Hepatocyte (in vitro differentiated cells): Measurements from ENCODE around the gene SPIB. TPM values are rescaled to one million over a fixed set of nuclear protein-coding genes. Genes with fewer than 3 reads are reported as not detected.

Source experiments
- DNase-seq: peaks from one replicate; pipeline ENCODE4 v3.0.0-alpha.2; 2016; ENCODE audit warnings: low spot score
- H2AFZ ChIP-seq: fragments of 200-600 bp; sonication (generic); 2 replicates; pipeline ENCODE4 v1.6.0; 2016; ENCODE audit warnings: antibody characterized with exemption, mild to moderate bottlenecking
- H3K27ac ChIP-seq: fragments of 200-600 bp; sonication (generic); 2 replicates; pipeline ENCODE4 v1.5.1; 2016; ENCODE audit warnings: mild to moderate bottlenecking
- H3K27me3 ChIP-seq: fragments of 200-600 bp; sonication (generic); 2 replicates; pipeline ENCODE4 v1.6.1; 2016
- H3K36me3 ChIP-seq: fragments of 200-600 bp; sonication (generic); replicated peaks from 2 replicates; pipeline ENCODE4 v1.5.1; 2016; ENCODE audit warnings: low read depth; ENCODE audit not compliant: insufficient read depth
- H3K4me1 ChIP-seq: fragments of 200-600 bp; sonication (generic); 2 replicates; pipeline ENCODE4 v1.5.1; 2016; ENCODE audit warnings: mild to moderate bottlenecking, moderate library complexity; ENCODE audit not compliant: insufficient read depth
- H3K4me2 ChIP-seq: fragments of 200-600 bp; sonication (generic); 2 replicates; pipeline ENCODE4 v1.6.0; 2016
- H3K4me3 ChIP-seq: fragments of 200-600 bp; sonication (generic); 2 replicates; pipeline ENCODE4 v1.5.1; 2016; ENCODE audit warnings: mild to moderate bottlenecking
- H3K79me2 ChIP-seq: fragments of 200-600 bp; sonication (generic); 2 replicates; pipeline ENCODE4 v1.6.0; 2017; ENCODE audit warnings: mild to moderate bottlenecking
- H3K9me2 ChIP-seq: fragments of 200-600 bp; sonication (generic); replicated peaks from 2 replicates; pipeline ENCODE4 v1.6.0; 2017; ENCODE audit warnings: mild to moderate bottlenecking; ENCODE audit not compliant: insufficient read depth
- H3K9me3 ChIP-seq: fragments of 200-600 bp; sonication (generic); 2 replicates; pipeline ENCODE4 v1.5.1; 2016; ENCODE audit warnings: low read depth, mild to moderate bottlenecking
- H4K20me1 ChIP-seq: fragments of 200-600 bp; sonication (generic); 2 replicates; pipeline ENCODE4 v1.6.0; 2016; ENCODE audit warnings: mild to moderate bottlenecking; ENCODE audit not compliant: insufficient read depth, poor library complexity, severe bottlenecking
- CTCF ChIP-seq: fragments of 200-600 bp; sonication (generic); IDR thresholded peaks from 2 replicates; pipeline ENCODE4 v1.5.1; 2016; ENCODE audit warnings: antibody characterized with exemption, mild to moderate bottlenecking; ENCODE audit not compliant: poor library complexity
- EZH2 ChIP-seq: fragments of 200-600 bp; sonication (generic); IDR thresholded peaks from 2 replicates; pipeline ENCODE4 v1.6.1; 2016; ENCODE audit warnings: antibody characterized with exemption, mild to moderate bottlenecking, borderline replicate concordance
- EZH2phosphoT487 ChIP-seq: fragments of 200-600 bp; sonication (generic); IDR thresholded peaks from one replicate; pipeline ENCODE4 v1.6.1; 2018; ENCODE audit warnings: antibody characterized with exemption, mild to moderate bottlenecking, low read depth, moderate library complexity; ENCODE audit not compliant: unreplicated experiment, severe bottlenecking
- WGBS: methylation state at CpG from one replicate; pipeline ENCODE4 v1.1.6; 2016; ENCODE audit warnings: low lambda C conversion rate; ENCODE audit errors: missing lambda C conversion rate; 5-methylcytosine and 5-hydroxymethylcytosine counted together
- polyA plus RNA-seq: library from polyadenylated mRNA; unstranded; fragments of >200 nt; fragmentation: Nextera tagmentation; extraction: Ambion mirVana; gene quantifications from 2 replicates; pipeline ENCODE4 v1.2.1, GENCODE V29; 2016
- total RNA-seq: library from RNA; depleted of rRNA; stranded (reverse); fragments of >200 nt; gene quantifications from 2 replicates; pipeline ENCODE4 v1.2.3, GENCODE V29; 2014

Gene SPIB
- total and polyA plus RNA-seq, 2 experiments from 2014 or later = 0.63 to 2.8 TPM

DNA sequence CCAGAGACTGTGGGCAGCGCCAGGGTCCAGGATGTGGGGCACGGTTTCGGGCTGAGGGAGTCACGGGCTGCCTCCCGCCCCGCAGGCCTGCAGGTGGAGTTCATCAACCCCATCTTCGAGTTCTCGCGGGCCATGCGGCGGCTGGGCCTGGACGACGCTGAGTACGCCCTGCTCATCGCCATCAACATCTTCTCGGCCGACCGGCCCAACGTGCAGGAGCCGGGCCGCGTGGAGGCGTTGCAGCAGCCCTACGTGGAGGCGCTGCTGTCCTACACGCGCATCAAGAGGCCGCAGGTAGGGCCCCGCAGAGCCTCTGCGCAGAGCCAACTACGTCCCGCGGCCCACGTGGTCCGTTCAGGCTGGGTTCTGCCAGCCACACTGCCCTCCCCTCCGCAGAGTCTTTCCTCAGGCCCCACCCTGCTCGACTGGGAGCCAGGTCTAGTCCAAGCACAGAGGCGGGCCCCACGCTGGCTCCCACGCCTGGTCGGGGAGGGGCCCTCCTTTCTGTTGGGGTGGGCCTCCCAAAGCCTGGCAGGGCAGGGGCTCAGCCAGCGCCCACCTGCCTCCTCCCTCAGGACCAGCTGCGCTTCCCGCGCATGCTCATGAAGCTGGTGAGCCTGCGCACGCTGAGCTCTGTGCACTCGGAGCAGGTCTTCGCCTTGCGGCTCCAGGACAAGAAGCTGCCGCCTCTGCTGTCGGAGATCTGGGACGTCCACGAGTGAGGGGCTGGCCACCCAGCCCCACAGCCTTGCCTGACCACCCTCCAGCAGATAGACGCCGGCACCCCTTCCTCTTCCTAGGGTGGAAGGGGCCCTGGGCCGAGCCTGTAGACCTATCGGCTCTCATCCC is 36.6 kb upstream of the SPIB start:
- Histone ChIP-seq H3K9me3 (no peaks in the 10 kb centered on the region), H3K9me2 (no peaks in the 10 kb centered on the region), H3K36me3 (no peaks in the 10 kb centered on the region), H4K20me1 (peaks cover 5% of the 10 kb centered on the region), H3K4me3 (no peak overlapping the region), H3K79me2 (peaks cover 18% of the 10 kb centered on the region), H3K4me1 (peaks cover 11% of the 10 kb centered on the region), H3K27me3 (no peaks in the 10 kb centered on the region), H3K27ac (no peak overlapping the region), H3K4me2 (no peak overlapping the region), H2AFZ (no peak overlapping the region)
- TF ChIP-seq EZH2 = no peak
- no peak for TF ChIP-seq CTCF
- TF ChIP-seq EZH2phosphoT487 = no peak
- DNase-seq = no peak
- 97% methylated on average over 40 of the region's 58 CpGs for WGBS

DNA sequence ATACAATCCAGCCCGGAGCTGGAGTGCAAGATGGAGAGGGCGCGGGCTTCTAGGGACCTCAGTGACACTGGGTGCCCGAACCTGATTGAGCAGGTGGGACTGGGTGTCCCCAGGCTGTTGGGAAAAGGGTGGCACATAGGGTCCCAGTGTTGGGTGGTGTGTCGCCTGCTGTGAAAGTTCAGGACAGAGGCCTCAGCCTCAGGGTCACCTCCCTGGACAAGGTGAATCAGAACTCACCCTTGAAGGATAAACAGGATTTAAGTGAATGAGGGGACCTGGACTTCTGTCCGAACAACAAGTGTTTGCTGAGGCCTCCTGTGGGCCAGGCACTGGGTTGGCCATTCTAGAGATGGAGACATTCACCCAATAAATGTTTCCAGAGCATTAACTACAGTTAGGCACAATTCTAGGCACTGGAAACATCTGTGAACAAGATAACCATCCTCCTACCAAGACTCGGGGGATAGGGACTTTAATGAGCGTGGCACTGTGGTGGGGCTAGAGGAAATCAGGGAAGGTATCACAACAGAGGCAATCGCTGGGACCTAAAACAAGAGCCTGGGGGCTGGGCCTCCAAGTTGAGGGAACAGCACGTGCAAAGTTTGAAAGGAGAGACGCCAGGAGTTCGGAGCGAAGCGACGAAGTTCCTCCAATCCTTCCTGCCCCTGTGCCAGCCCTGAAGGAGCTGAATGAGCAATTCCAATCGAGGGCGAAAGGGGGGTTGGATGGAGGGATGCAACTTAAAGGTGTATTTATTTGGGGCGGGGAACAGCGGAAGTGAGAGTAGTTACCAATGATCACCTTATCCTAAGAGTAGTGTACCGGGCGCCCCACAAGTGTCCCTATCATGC is 35.5 kb upstream of the SPIB start:
- Histone ChIP-seq H3K9me2 (no peaks in the 10 kb centered on the region), H3K36me3 (no peaks in the 10 kb centered on the region), H3K4me3 (no peak overlapping the region), H3K79me2 (peaks cover 24% of the 10 kb centered on the region), H3K4me2 (peak overlapping the region; percentile 98), H3K27ac (peak overlapping the region; percentile 58), H3K27me3 (no peaks in the 10 kb centered on the region), H4K20me1 (no peaks in the 10 kb centered on the region), H3K9me3 (no peaks in the 10 kb centered on the region), H2AFZ (no peak overlapping the region), H3K4me1 (peaks cover 11% of the 10 kb centered on the region)
- 57% methylated on average over 21 of the region's 21 CpGs for WGBS
- DNase-seq = peak; percentile 43
- TF ChIP-seq CTCF (no peak), EZH2 (no peak), EZH2phosphoT487 (no peak)

- peak within 1 kb of the TSS; percentile 36 for H2AFZ ChIP-seq
- peak within 1 kb of the TSS; percentile 34 for H3K4me3 ChIP-seq
- no peaks in the 10 kb centered on the region for H3K27me3 ChIP-seq
- TF ChIP-seq EZH2phosphoT487 (no peak), CTCF (no peak), EZH2 (no peak)
- 1% methylated on average over 47 of the region's 78 CpGs for WGBS
- no peaks in the 10 kb centered on the region for H3K36me3 ChIP-seq
- H3K27ac ChIP-seq = peak within 1 kb of the TSS; percentile 83
- no peaks in the 10 kb centered on the region for H3K9me2 ChIP-seq
- H3K79me2 ChIP-seq = peaks cover 28% of the 10 kb centered on the region
- peak; percentile 100 for DNase-seq
- H3K4me2 ChIP-seq = peak within 1 kb of the TSS; percentile 98
- no peaks in the 10 kb centered on the region for H3K9me3 ChIP-seq
- no peaks in the 10 kb centered on the region for H4K20me1 ChIP-seq
- H3K4me1 ChIP-seq = peaks cover 11% of the 10 kb centered on the region
Observed at GRCh38 chr19:50383852-50384684, 34.7 kb upstream of the SPIB start, which contains the start of gene POLD1. POLD1 (plus strand) TSS chr19:50384347; CDS start chr19:50398852, 14,505 bp downstream.
